ENCODE results near the gene SMIM12. TPM values are rescaled to one million over a fixed set of nuclear protein-coding genes. Genes with fewer than 3 reads are reported as not detected.

Gene SMIM12
- polyA plus RNA-seq, 3 donors = 31.8 to 121 (median 93.7) TPM

DNA sequence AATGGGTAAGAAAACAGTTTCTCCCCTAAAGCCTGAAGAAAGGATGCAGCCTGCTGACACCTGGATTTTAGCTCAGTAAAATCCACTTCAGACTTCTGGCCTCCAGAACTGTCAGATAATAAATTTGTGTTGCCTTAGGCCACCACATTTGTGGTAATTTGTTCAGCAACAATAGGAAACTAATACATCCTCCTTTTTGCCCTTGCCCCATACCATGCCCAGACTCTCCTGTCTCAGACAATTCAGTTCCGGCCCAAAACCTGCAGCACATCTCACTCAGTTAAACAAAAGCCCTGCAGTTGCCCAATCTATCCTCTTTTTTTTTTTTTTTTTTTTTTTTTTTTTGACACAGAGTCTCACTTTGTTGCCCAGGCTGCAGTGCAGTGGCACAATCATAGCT is 25.8 kb downstream of the SMIM12 start:
- no peaks in the 10 kb centered on the region for H4K20me1 ChIP-seq (ENCODE audit: insufficient read depth, low read length)
- no peaks in the 10 kb centered on the region for H3K79me2 ChIP-seq (ENCODE audit: insufficient read depth, low read length)
- no peak overlapping the region for H3K4me2 ChIP-seq (replicated peaks; ENCODE audit: extremely low read depth, low read length, poor library complexity, severe bottlenecking)
- no peaks in the 10 kb centered on the region for H3K4me1 ChIP-seq (ENCODE audit: control insufficient read depth in 1 of 2, insufficient read depth in 2 of 2, low read length in 2 of 2)
- TF ChIP-seq CTCF (IDR thresholded peaks at IDR 0.05) = no peak
- H3K27ac ChIP-seq (ENCODE audit: low read depth in 1 of 2, low read length in 2 of 2) = no peak overlapping the region
- H3K9me3 ChIP-seq (replicated peaks in 1 of 2; ENCODE audit: control insufficient read depth in 1 of 2, insufficient read depth in 1 of 2, low read length in 2 of 2) = no peaks in the 10 kb centered on the region
- no peaks in the 10 kb centered on the region for H3K36me3 Mint-ChIP-seq
- 50% methylated on average over 1 of the region's 1 CpG for WGBS (ENCODE audit: insufficient coverage)
- no peaks in the 10 kb centered on the region for H3K27me3 ChIP-seq (ENCODE audit: control insufficient read depth in 2 of 2, insufficient read depth in 2 of 2, low read length in 2 of 2)
- peaks cover 1 to 3% (median 2%) of the 10 kb centered on the region in 3 donors for H3K27me3 Mint-ChIP-seq (ENCODE audit: low read depth in 3 of 3)
- no peak overlapping the region for H2AFZ ChIP-seq (ENCODE audit: insufficient read depth, low read depth, low read length, poor library complexity, severe bottlenecking)
- no peak overlapping the region for H3K9ac ChIP-seq (ENCODE audit: insufficient read depth, low read length, poor library complexity, severe bottlenecking)
- no peak overlapping the region for H3K4me3 Mint-ChIP-seq
- no peak for DNase-seq
- no peaks in the 10 kb centered on the region for H3K36me3 ChIP-seq (replicated peaks in 1 of 2; ENCODE audit: control insufficient read depth in 1 of 2, insufficient read depth in 2 of 2, low read length in 2 of 2)
- intact Hi-C loops (cut with micrococcal nuclease) = no loop called here
- H3K4me1 Mint-ChIP-seq = peaks cover 4% of the 10 kb centered on the region
- H3K27ac Mint-ChIP-seq = no peak overlapping the region
- H3K4me3 ChIP-seq (replicated peaks in 1 of 3; ENCODE audit: low read depth in 2 of 3, low read length in 3 of 3) = no peak overlapping the region
- H3K9me3 Mint-ChIP-seq = no peaks in the 10 kb centered on the region

- Mint-ChIP-seq H3K9me3 (no peaks in the 10 kb centered on the region), H3K27me3 (ENCODE audit: low read depth in 3 of 3) (peaks cover 3 to 5% (median 5%) of the 10 kb centered on the region in 3 donors), H3K4me3 (no peak overlapping the region), H3K36me3 (no peaks in the 10 kb centered on the region), H3K27ac (peak overlapping the region in 1 of 7 donors; percentile 56), H3K4me1 (peaks cover 4% of the 10 kb centered on the region)
- Histone ChIP-seq H3K9ac (ENCODE audit: insufficient read depth, low read length, poor library complexity, severe bottlenecking) (no peak overlapping the region), H3K27me3 (ENCODE audit: control insufficient read depth in 2 of 2, insufficient read depth in 2 of 2, low read length in 2 of 2) (no peaks in the 10 kb centered on the region), H3K27ac (ENCODE audit: low read depth in 1 of 2, low read length in 2 of 2) (no peak overlapping the region), H3K4me3 (replicated peaks in 1 of 3; ENCODE audit: low read depth in 2 of 3, low read length in 3 of 3) (no peak overlapping the region), H3K79me2 (ENCODE audit: insufficient read depth, low read length) (no peaks in the 10 kb centered on the region), H2AFZ (ENCODE audit: insufficient read depth, low read depth, low read length, poor library complexity, severe bottlenecking) (no peak overlapping the region), H3K4me2 (replicated peaks; ENCODE audit: extremely low read depth, low read length, poor library complexity, severe bottlenecking) (no peak overlapping the region), H3K36me3 (replicated peaks in 1 of 2; ENCODE audit: control insufficient read depth in 1 of 2, insufficient read depth in 2 of 2, low read length in 2 of 2) (no peaks in the 10 kb centered on the region), H3K9me3 (replicated peaks in 1 of 2; ENCODE audit: control insufficient read depth in 1 of 2, insufficient read depth in 1 of 2, low read length in 2 of 2) (no peaks in the 10 kb centered on the region), H3K4me1 (ENCODE audit: control insufficient read depth in 1 of 2, insufficient read depth in 2 of 2, low read length in 2 of 2) (no peaks in the 10 kb centered on the region), H4K20me1 (ENCODE audit: insufficient read depth, low read length) (no peaks in the 10 kb centered on the region)
- intact Hi-C loops (cut with micrococcal nuclease) = no loop called here
- no peak for DNase-seq
- TF ChIP-seq CTCF (IDR thresholded peaks at IDR 0.05) = no peak
- WGBS (ENCODE audit: insufficient coverage) = 84% methylated on average over 5 of the region's 6 CpGs
These were observed 27.8 kb downstream of the SMIM12 start for GRCh38 chr1:34831721-34832246.
